ENCODE results near the gene DNMBP. TPM values are rescaled to one million over a fixed set of nuclear protein-coding genes. Genes with fewer than 3 reads are reported as not detected.

DNMBP gene
- total RNA-seq (2021) = 19.7 to 25.3 TPM (median 22.2 TPM) in 3 replicates
- Bru-seq, nascent RNA = percentile 75 among the genes with signal in this experiment
- long read RNA-seq, experiment 1, full-length matches to known transcripts = 37 of 87 reads
- long read RNA-seq, experiment 1, partial matches to known transcripts = 22 of 87 reads
- long read RNA-seq, experiment 1, other reads (novel, unspliced or antisense) = 28 of 87 reads
- long read RNA-seq, experiment 2, full-length matches to known transcripts = 2 of 20 reads
- long read RNA-seq, experiment 2, partial matches to known transcripts = 12 of 20 reads
- long read RNA-seq, experiment 2, other reads (novel, unspliced or antisense) = 6 of 20 reads
- long read RNA-seq, experiment 3, partial matches to known transcripts = 1 of 1 reads
- long read RNA-seq, experiment 3, other reads (novel, unspliced or antisense) = 0 of 1 reads

- peak; percentile 96 for ATAC-seq
- H3K27ac Mint-ChIP-seq = no peak within 1 kb of the TSS
- TF ChIP-seq FOXP1 (CRISPR knock-in tag; IDR thresholded peaks at IDR 0.05; ENCODE audit: borderline replicate concordance) = no peak
- TF ChIP-seq ZNF671 (CRISPR knock-in tag; IDR thresholded peaks at IDR 0.05) = peak; percentile 48; the same call in 1 of the 2 replicates
- TF ChIP-seq ELF4 (CRISPR knock-in tag; IDR thresholded peaks at IDR 0.05; ENCODE audit: low read depth) = no peak
- no peak for TF ChIP-seq CDX4 (CRISPR knock-in tag; IDR thresholded peaks at IDR 0.05; ENCODE audit: borderline replicate concordance)
- TF ChIP-seq ZNF263 (CRISPR knock-in tag; IDR thresholded peaks at IDR 0.05; ENCODE audit: low read depth) = no peak
- TF ChIP-seq NFATC4 (CRISPR knock-in tag; IDR thresholded peaks at IDR 0.05) = no peak
- 0 out of 2 replicates have a peak, but pooled peaks have one; percentile 28 for TF ChIP-seq USF2 (CRISPR knock-in tag; IDR thresholded peaks at IDR 0.05)
- no peak for TF ChIP-seq PREB (CRISPR knock-in tag; IDR thresholded peaks at IDR 0.05; ENCODE audit: borderline replicate concordance)
- TF ChIP-seq ZBTB21 (CRISPR knock-in tag; IDR thresholded peaks at IDR 0.05; ENCODE audit: borderline replicate concordance) = peak; percentile 51; the same call in 1 of the 2 replicates
- no peak for TF ChIP-seq ZNF532 (CRISPR knock-in tag; IDR thresholded peaks at IDR 0.05; ENCODE audit: borderline replicate concordance)
- peak; percentile 87 for TF ChIP-seq CBFB (CRISPR knock-in tag; IDR thresholded peaks at IDR 0.05; ENCODE audit: low read depth)
- no peak for TF ChIP-seq ZNF423 (CRISPR knock-in tag; IDR thresholded peaks at IDR 0.05)
- TF ChIP-seq ATF3 (CRISPR knock-in tag; conservative IDR thresholded peaks at IDR 0.05) = no peak
- TF ChIP-seq JAZF1 (CRISPR knock-in tag; IDR thresholded peaks at IDR 0.05) = no peak
- TF ChIP-seq GRHL2 (CRISPR knock-in tag; IDR thresholded peaks at IDR 0.05; ENCODE audit: insufficient replicate concordance, severe bottlenecking) = no peak
- peak; percentile 64 for TF ChIP-seq CTCF (IDR thresholded peaks at IDR 0.05)
- no peak for TF ChIP-seq ZNF281 (CRISPR knock-in tag; IDR thresholded peaks at IDR 0.05)
- TF ChIP-seq TEAD1 (CRISPR knock-in tag; IDR thresholded peaks at IDR 0.05) = no peak; the same call in 1 of the 2 replicates
- TF ChIP-seq ZNF232 (CRISPR knock-in tag; IDR thresholded peaks at IDR 0.05) = no peak
- TF ChIP-seq SMAD3 (CRISPR knock-in tag; IDR thresholded peaks at IDR 0.05; ENCODE audit: borderline replicate concordance) = no peak
- TF ChIP-seq CREB1 (CRISPR knock-in tag; IDR thresholded peaks at IDR 0.05) = no peak
- 0 out of 2 replicates have a peak, but pooled peaks have one; percentile 28 for TF ChIP-seq FOXK1 (CRISPR knock-in tag; IDR thresholded peaks at IDR 0.05)
- TF ChIP-seq ZNF121 (CRISPR knock-in tag; IDR thresholded peaks at IDR 0.05) = no peak
Measured at GRCh38 chr10:100009793-100010676, at the start of gene DNMBP. Gene DNMBP (minus strand): TSS chr10:100009947. CDS start chr10:99972124, 37,823 bp downstream.

More at GRCh38 chr10:100009793-100010676, at the start of gene DNMBP:
- DNase-seq (ENCODE audit: low spot score) = peak; percentile 84
- no peaks in the 10 kb centered on the region for H3K36me3 Mint-ChIP-seq
- H3K9me3 Mint-ChIP-seq = no peaks in the 10 kb centered on the region
- H3K4me3 Mint-ChIP-seq = peak within 1 kb of the TSS; percentile 82
- ChIA-PET CTCF (interaction anchor here (0.6 to 3.7 kb wide), 26 partner anchors 8 to 230 kb away, joined by 3 to 54 read pairs (median 5); no protein-coding TSS in a partner anchor), POLR2A (interaction anchor here (0.9 to 1.5 kb wide), 2 partner anchors 92 to 96 kb away, joined by 3 to 8 read pairs; no protein-coding TSS in a partner anchor)
- H3K27me3 Mint-ChIP-seq (ENCODE audit: low read depth) = peaks cover 21% of the 10 kb centered on the region
- peaks cover 40% of the 10 kb centered on the region for H3K4me1 Mint-ChIP-seq
